HCT116 (cell line): ENCODE measurements around the gene RAI14.

ENCODE experiments used
- EZH2 ChIP-seq: fragments of 200-600 bp; sonication (generic); IDR thresholded peaks from 2 replicates; pipeline ENCODE4 v1.6.1; 2017; ENCODE audit warnings: antibody characterized with exemption, mixed run types
- EZH2phosphoT487 ChIP-seq: fragments of 200-600 bp; IDR thresholded peaks from 2 replicates; pipeline ENCODE4 v1.6.1; 2018; ENCODE audit warnings: antibody characterized with exemption, borderline replicate concordance
- FOSL1 ChIP-seq: IDR thresholded peaks from 2 replicates; pipeline ENCODE4 v1.6.1; 2012; ENCODE audit warnings: low read depth
- POLR2A ChIP-seq: IDR thresholded peaks from 2 replicates; pipeline ENCODE4 v1.7.0; 2011; ENCODE audit warnings: borderline replicate concordance; ENCODE audit not compliant: insufficient read depth, insufficient read length; ENCODE audit errors: extremely low read depth
- POLR2AphosphoS5 ChIP-seq: IDR thresholded peaks from 2 replicates; pipeline ENCODE4 v1.6.1; 2011; ENCODE audit warnings: mild to moderate bottlenecking, low read depth, low read length, moderate library complexity
- RAD21 ChIP-seq: IDR thresholded peaks from 2 replicates; pipeline ENCODE4 v1.6.1; 2012; ENCODE audit warnings: low read depth, mild to moderate bottlenecking
- SP1 ChIP-seq: IDR thresholded peaks from 2 replicates; pipeline ENCODE4 v1.6.1; 2012; ENCODE audit warnings: low read depth
- SRF ChIP-seq: IDR thresholded peaks from 2 replicates; pipeline ENCODE4 v1.6.1; 2012; ENCODE audit warnings: low read depth
- TF ChIP-seq, protein P1 (sequence below), 3 experiments: fragments of 200-600 bp in 1 of 3; sonication (generic) in 1 of 3; IDR thresholded peaks in 2 of 3; conservative IDR thresholded peaks in 1 of 3; 2 replicates each; pipeline ENCODE4 v1.5.1; 2012 to 2017; ENCODE audit warnings: low read depth in 2 of 3, low read length in 2 of 3, antibody characterized with exemption in 1 of 3, borderline replicate concordance in 1 of 3, control low read depth in 1 of 3, mild to moderate bottlenecking in 1 of 3, mixed read lengths in 1 of 3, mixed run types in 1 of 3, moderate library complexity in 1 of 3; ENCODE audit not compliant: insufficient read depth in 1 of 3

DNA sequence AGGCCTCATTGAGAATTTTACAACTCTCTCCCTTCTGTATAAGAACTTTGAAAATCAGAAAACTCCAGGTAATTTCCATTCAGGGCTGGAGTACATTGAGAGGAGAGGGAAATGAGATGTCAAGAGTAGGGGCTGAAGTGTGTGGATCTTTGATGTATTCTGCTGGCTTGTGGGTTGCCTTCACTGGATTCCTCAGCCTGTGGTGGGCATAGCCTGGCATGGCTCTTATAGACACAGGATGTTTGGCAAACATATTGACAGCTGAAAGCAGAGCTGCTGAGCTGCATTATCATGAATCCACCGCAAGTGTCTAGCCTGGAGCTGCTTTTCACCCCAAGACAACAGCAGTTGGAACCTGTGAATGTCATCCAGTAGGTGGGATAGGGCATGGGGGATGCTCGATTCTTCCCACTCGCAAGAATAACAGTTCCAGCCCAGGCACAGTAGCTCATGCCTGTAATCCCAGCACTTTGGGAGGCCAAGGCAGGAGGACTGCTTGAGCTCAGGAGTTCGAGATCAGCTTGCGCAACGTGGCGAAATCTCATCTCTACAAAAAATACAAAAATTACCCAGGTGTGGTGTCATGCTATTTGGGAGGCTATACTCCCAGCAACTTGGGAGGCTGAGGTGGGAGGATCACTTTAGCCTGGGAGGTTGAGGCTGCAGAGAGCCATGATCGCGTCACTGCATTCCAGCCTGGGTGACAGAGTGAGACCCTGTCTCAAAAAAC is 146.9 kb downstream of the RAI14 start:
- TF ChIP-seq FOSL1 (no peak), POLR2A (no peak), POLR2AphosphoS5 (no peak), EZH2phosphoT487 (no peak), EZH2 (no peak), SP1 (no peak), RAD21 (no peak), SRF (no peak)
- TF ChIP-seq, protein P1, sequence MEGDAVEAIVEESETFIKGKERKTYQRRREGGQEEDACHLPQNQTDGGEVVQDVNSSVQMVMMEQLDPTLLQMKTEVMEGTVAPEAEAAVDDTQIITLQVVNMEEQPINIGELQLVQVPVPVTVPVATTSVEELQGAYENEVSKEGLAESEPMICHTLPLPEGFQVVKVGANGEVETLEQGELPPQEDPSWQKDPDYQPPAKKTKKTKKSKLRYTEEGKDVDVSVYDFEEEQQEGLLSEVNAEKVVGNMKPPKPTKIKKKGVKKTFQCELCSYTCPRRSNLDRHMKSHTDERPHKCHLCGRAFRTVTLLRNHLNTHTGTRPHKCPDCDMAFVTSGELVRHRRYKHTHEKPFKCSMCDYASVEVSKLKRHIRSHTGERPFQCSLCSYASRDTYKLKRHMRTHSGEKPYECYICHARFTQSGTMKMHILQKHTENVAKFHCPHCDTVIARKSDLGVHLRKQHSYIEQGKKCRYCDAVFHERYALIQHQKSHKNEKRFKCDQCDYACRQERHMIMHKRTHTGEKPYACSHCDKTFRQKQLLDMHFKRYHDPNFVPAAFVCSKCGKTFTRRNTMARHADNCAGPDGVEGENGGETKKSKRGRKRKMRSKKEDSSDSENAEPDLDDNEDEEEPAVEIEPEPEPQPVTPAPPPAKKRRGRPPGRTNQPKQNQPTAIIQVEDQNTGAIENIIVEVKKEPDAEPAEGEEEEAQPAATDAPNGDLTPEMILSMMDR (IDR thresholded peaks at IDR 0.05 in 2 of 3, conservative IDR thresholded peaks at IDR 0.05 in 1 of 3; ENCODE audit: borderline replicate concordance in 1 of 3, insufficient read depth in 1 of 3, low read depth in 2 of 3, low read length in 2 of 3) = no peak
